GM18907 (cell line): Measurements from ENCODE around the gene KYNU.
"Not testable (repeated sequence)": the region's sequence is repeated elsewhere in the genome, so short reads cannot be mapped to it uniquely, and the experiment has no call there.

Experiments used
- ATAC-seq: cut with Tn5 transposase; IDR thresholded peaks from one replicate; pipeline ENCODE4 v1.9.1; 2021; ENCODE audit warnings: mild to moderate bottlenecking, moderate library complexity; ENCODE audit not compliant: unreplicated experiment

The KYNU gene

GRCh38 chr2:142870526-142870925 lies 6.9 kb upstream of the KYNU start:
- ATAC-seq = no peak

DNA sequence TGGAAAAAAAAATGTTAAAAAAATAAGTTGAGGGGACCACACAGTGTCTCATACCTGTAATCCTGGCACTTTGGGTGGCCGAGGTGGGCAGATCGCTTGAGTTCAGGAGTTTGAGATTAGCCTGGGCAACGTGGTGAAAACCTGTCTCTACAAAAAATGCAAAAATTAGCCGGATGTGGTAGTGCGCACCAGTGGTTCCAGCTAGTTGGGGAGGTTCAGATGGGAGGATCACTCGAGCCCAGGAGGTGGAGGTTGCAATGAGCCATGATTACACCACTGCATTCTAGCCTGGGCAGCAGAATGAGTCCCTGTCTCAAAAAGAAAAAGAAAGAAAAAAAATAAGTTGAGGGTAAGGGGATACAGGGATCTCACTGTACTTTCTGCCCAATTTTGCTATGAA lies 6.1 kb upstream of the KYNU start:
- no peak for ATAC-seq

- no peak for ATAC-seq
Measured at GRCh38 chr2:142872882-142873724, 4.4 kb upstream of the KYNU start.

GRCh38 chr2:142873831-142874287 lies 3.6 kb upstream of the KYNU start:
- peak; percentile 35 for ATAC-seq

GRCh38 chr2:142874293-142874814 lies 3.1 kb upstream of the KYNU start:
- ATAC-seq = peak; percentile 38

- ATAC-seq = no peak
Measured at GRCh38 chr2:142875010-142875409, 2.5 kb upstream of the KYNU start.

- no peak for ATAC-seq
Measured at GRCh38 chr2:142875652-142876051, 1.8 kb upstream of the KYNU start.

DNA sequence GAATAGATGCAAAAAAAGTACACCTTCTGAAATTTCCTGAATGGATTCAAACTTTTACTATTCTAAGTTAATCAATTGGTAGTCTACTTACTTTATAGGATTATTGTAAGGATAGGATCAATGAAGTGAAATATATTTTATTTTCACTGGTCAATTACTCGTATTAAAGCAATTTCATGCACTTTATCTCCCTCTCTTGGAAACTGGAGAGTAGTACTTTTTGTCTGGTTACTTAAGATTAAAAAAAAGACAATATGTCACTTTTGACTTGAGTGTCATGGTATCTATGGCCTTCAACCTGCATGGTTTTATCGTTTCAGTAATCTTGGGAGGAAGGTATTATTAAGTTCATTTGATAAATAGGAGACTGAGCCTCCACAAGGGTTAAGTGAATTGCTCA lies 1.0 kb upstream of the KYNU start:
- no peak for ATAC-seq

GRCh38 chr2:142878031-142878678 lies 691 bp downstream of the KYNU start:
- peak; percentile 26 for ATAC-seq

GRCh38 chr2:142879151-142879550 lies 1.7 kb downstream of the KYNU start:
- ATAC-seq = no peak

GRCh38 chr2:142880279-142880678 lies 2.8 kb downstream of the KYNU start:
- no peak for ATAC-seq

DNA sequence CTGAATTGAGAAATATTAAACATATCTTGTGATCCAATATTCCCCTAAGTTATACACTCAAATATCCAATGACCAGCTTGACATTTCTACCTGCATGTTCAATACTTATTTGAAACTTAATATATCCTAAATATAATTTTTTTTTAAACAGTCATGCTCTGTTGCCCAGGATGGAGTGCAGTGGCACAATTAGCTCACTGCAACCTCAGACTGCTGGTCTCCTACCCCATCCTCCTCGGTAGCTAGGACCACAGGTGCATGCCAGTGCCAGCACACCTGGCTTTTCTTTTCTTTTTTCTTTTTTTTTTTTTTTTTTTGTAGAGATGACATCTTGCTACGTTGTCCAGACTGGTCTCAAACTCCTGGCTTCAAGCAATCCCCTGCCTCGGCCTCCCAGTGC lies 4.2 kb downstream of the KYNU start:
- ATAC-seq = no peak

DNA sequence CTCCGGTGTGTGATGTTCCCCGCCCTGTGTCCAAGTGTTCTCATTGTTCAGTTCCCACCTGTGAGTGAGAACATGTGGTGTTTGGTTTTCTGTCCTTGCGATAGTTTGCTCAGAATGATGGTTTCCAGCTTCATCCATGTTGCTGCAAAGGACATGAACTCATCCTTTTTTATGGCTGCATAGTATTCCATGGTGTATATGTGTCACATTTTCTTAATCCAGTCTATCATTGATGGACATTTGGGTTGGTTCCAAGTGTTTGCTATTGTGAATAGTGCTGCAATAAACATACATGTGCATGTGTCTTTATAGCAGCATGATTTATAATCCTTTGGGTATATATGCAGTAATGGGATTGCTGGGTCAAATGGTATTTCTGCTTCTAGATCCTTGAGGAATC lies 5.0 kb downstream of the KYNU start:
- ATAC-seq = not testable (repeated sequence)

DNA sequence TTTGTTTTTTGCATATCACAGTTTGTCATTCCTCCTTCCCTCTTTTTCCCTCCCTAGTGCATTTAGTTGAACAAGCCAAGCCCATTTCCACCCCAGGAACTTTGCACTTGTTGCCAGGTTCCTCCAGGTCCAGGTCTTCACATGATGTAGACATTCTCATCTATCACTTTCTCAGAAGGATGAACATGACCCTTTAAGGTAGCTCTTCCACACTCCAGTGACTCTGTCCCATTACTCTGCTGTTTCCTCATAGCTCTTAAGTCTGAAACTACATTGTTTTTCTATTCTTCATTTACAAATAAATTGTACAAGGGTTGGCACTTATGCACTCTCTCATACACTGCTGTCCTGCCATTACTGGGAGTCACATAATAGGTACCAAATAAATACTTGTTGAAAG lies 6.1 kb downstream of the KYNU start:
- peak; percentile 34 for ATAC-seq

DNA sequence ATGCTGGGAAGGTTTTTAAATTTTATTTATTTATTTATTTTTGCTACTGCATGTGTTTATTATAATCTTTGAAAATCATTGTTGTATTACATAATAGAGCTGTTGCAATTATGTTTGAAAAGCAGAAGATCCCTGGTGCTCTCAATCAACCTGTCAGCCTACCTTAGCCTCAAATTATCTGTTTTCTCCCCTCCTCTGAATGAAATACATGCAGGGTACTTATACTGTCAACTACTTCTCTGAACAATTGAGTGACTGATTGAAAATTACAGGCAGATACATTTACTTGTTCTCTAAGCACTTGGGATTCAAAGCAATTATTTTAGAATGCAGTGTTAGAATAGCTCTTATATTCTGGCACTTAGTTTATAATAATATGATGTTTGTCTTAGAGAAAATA lies 8.1 kb downstream of the KYNU start:
- no peak for ATAC-seq

- peak; percentile 99 for ATAC-seq
Measured at GRCh38 chr2:142892715-142893114, 15.3 kb downstream of the KYNU start.

DNA sequence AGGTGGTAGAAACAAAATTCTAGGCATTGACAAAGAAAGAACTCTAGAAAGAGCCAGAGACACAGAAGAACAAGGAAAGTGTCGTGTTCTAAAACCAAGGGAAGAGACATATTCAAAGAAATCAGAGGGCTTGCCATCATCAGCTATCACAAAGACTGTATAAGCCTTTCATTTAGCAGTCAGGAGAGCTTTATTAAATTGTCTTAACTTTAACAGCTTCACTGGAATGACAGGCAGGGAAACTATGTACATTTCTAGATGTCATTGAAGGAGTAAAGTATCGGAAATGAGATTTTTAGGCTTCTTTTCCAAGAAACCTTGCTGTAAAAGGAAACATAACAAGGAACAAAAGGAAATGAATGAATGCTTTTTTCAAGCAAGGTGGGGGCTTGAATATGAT lies 15.8 kb downstream of the KYNU start:
- ATAC-seq = no peak

DNA sequence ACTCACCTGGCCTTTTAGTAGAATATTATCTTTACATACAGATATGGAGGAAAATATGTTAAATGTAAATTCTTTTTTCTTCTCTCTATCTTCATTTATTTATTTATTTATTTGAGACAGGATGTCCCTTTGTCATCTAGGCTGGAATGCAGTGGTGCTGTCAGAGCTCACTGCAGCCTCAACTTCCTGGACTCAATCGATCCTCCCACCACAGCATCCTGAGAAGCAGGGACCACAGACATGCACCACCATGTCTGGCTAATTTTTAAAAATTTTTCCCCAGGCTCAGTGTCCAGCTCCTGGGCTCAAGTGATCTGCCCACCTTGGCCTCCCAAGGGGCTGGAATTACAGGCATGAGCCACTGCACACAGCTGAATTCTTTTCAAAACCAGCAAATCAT lies 20.3 kb downstream of the KYNU start:
- ATAC-seq = peak; percentile 67

DNA sequence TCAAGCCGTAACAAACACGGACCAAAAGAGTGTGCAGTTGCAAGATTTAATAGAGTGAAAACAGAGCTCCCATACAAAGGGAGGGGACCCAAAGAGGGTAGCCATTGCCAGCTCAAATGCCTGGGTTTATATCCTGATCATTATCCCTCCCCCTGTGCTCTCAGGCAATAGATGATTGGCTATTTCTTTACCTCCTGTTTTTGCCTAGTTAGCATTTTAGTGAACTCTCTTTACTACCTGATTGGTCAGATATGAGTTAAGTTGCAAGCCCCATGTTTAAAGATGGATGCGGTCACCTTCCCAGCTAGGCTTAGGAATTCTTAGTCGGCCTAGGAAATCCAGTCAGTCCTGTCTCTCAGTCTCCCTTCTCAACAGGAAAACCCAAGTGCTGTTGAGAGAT lies 22.9 kb downstream of the KYNU start:
- ATAC-seq = not testable (repeated sequence)

DNA sequence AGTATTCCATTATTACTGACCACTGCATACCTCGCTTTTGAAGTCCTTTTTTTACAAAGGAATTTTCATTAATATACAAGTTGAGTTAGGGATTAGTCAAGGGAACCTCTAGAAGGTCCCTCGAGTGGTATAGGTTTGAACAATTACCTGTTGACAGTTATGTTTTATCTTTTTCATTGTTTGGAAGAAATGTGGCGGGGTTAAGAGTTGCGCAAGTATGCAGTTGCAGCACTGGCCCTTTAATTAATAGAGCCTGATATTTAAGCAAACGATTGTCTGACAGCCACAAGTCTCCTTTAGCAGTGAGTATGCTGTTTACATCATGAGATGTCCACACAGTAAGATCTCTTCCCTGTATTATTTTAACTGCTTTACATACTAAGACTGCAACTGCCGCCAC lies 24.3 kb downstream of the KYNU start:
- ATAC-seq = no peak

GRCh38 chr2:142903726-142904125 lies 26.3 kb downstream of the KYNU start:
- ATAC-seq = not testable (repeated sequence)

DNA sequence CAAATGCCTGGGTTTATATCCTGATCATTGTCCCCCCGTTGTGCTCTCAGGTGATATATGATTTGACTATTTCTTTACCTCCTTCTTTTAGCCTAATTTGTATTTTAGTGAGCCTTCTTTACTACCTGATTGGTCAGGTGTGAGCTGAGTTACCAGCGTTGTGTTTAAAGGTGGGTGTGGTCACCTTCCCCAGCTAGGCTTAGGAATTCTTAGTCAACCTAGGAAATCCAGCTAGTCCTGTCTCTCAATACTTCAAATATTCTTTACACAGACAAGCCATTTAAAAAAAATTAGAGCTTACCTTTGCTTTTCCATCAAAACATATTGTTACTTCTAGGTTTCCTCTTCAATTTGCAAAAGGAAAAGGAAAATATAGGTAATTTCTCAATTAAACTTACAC lies 30.2 kb downstream of the KYNU start:
- ATAC-seq = no peak
